Ishikawa (cell line): ENCODE results near the gene SIGLEC12.

ENCODE experiments used
- CEBPB ChIP-seq: IDR thresholded peaks from 2 replicates; pipeline ENCODE4 v1.6.1; 2012
- CREB1 ChIP-seq: IDR thresholded peaks from 2 replicates; pipeline ENCODE4 v1.6.1; 2012; ENCODE audit warnings: low read depth
- EGR1 ChIP-seq: IDR thresholded peaks from 2 replicates; pipeline ENCODE4 v1.6.1; 2012
- EP300 ChIP-seq: IDR thresholded peaks from 2 replicates; pipeline ENCODE4 v1.6.1; 2012; ENCODE audit warnings: borderline replicate concordance
- FOXM1 ChIP-seq: IDR thresholded peaks from 2 replicates; pipeline ENCODE4 v1.6.1; 2012; ENCODE audit warnings: low read depth, borderline replicate concordance
- MAX ChIP-seq: IDR thresholded peaks from 2 replicates; pipeline ENCODE4 v1.6.1; 2012
- NFIC ChIP-seq: IDR thresholded peaks from 2 replicates; pipeline ENCODE4 v1.6.1; 2012
- RAD21 ChIP-seq: IDR thresholded peaks from 2 replicates; pipeline ENCODE4 v1.6.1; 2012; ENCODE audit warnings: low read depth
- TAF1 ChIP-seq: IDR thresholded peaks from 2 replicates; pipeline ENCODE4 v1.6.1; 2012; ENCODE audit warnings: low read depth, mild to moderate bottlenecking
- TCF12 ChIP-seq: IDR thresholded peaks from 2 replicates; pipeline ENCODE4 v1.6.1; 2012; ENCODE audit warnings: low read depth
- TEAD4 ChIP-seq: IDR thresholded peaks from 2 replicates; pipeline ENCODE4 v1.6.1; 2012
- YY1 ChIP-seq: IDR thresholded peaks from 2 replicates; pipeline ENCODE4 v1.6.1; 2012; ENCODE audit warnings: low read depth
- ZBTB7A ChIP-seq: IDR thresholded peaks from 2 replicates; pipeline ENCODE4 v1.6.1; 2012; ENCODE audit warnings: low read depth
- TF ChIP-seq, protein P1 (sequence below): IDR thresholded peaks from 2 replicates; pipeline ENCODE4 v1.6.1; 2012
- TF ChIP-seq, protein P2 (sequence below): IDR thresholded peaks from 2 replicates; pipeline ENCODE4 v1.6.1; 2012; ENCODE audit warnings: low read depth, mild to moderate bottlenecking

The SIGLEC12 gene

DNA sequence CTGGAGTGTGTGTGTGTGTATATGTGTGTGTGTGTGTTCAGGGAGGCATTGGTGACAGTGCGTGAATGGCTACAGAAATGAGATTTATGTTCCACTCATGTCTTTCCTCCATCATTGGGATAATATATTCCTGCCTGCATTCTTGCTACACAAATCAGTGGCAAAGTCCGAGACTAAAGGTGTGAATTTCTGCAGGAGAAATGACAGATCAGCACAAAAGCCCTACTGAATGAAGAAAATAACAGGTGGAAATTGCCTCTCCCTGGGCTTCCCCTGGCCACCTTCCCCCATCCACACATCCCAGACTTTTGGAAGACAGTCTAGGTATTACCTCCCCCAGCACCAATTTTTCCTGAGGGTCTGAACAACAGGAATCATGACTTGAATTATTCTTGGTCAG, 19.8 kb upstream of the SIGLEC12 start:
- TF ChIP-seq TAF1 (no peak), YY1 (no peak), CREB1 (no peak), TEAD4 (no peak), EP300 (no peak)
- TF ChIP-seq, protein P1, sequence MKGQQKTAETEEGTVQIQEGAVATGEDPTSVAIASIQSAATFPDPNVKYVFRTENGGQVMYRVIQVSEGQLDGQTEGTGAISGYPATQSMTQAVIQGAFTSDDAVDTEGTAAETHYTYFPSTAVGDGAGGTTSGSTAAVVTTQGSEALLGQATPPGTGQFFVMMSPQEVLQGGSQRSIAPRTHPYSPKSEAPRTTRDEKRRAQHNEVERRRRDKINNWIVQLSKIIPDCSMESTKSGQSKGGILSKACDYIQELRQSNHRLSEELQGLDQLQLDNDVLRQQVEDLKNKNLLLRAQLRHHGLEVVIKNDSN = no peak

- TF ChIP-seq ZBTB7A (no peak), TAF1 (no peak), MAX (no peak), CEBPB (no peak), CREB1 (no peak), TCF12 (no peak), EGR1 (no peak), FOXM1 (no peak), TEAD4 (no peak), RAD21 (no peak), EP300 (no peak), NFIC (no peak), YY1 (no peak)
- TF ChIP-seq, protein P1 = no peak
- TF ChIP-seq, protein P2, sequence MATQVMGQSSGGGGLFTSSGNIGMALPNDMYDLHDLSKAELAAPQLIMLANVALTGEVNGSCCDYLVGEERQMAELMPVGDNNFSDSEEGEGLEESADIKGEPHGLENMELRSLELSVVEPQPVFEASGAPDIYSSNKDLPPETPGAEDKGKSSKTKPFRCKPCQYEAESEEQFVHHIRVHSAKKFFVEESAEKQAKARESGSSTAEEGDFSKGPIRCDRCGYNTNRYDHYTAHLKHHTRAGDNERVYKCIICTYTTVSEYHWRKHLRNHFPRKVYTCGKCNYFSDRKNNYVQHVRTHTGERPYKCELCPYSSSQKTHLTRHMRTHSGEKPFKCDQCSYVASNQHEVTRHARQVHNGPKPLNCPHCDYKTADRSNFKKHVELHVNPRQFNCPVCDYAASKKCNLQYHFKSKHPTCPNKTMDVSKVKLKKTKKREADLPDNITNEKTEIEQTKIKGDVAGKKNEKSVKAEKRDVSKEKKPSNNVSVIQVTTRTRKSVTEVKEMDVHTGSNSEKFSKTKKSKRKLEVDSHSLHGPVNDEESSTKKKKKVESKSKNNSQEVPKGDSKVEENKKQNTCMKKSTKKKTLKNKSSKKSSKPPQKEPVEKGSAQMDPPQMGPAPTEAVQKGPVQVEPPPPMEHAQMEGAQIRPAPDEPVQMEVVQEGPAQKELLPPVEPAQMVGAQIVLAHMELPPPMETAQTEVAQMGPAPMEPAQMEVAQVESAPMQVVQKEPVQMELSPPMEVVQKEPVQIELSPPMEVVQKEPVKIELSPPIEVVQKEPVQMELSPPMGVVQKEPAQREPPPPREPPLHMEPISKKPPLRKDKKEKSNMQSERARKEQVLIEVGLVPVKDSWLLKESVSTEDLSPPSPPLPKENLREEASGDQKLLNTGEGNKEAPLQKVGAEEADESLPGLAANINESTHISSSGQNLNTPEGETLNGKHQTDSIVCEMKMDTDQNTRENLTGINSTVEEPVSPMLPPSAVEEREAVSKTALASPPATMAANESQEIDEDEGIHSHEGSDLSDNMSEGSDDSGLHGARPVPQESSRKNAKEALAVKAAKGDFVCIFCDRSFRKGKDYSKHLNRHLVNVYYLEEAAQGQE = no peak
These were observed 19.1 kb upstream of the SIGLEC12 start for GRCh38 chr19:51520728-51521127.

- TF ChIP-seq RAD21 (peak; percentile 47), MAX (no peak)
These were observed 13.4 kb upstream of the SIGLEC12 start for GRCh38 chr19:51514866-51515481.

- TF ChIP-seq CEBPB (no peak), ZBTB7A (no peak), MAX (no peak), EP300 (no peak), EGR1 (no peak), RAD21 (no peak), CREB1 (no peak), TEAD4 (no peak), TAF1 (no peak), YY1 (no peak), TCF12 (no peak)
- TF ChIP-seq, protein P1 = no peak
These were observed 12.4 kb upstream of the SIGLEC12 start for GRCh38 chr19:51513968-51514367.

GRCh38 chr19:51511353-51511752, 9.8 kb upstream of the SIGLEC12 start:
- TF ChIP-seq, protein P2 = no peak
- no peak for TF ChIP-seq TAF1
- TF ChIP-seq MAX = no peak
- no peak for TF ChIP-seq RAD21
- no peak for TF ChIP-seq YY1
- no peak for TF ChIP-seq NFIC
- no peak for TF ChIP-seq TEAD4
- TF ChIP-seq FOXM1 = no peak
- TF ChIP-seq EGR1 = no peak
- no peak for TF ChIP-seq EP300
- no peak for TF ChIP-seq CREB1
- TF ChIP-seq TCF12 = no peak
- TF ChIP-seq, protein P1 = no peak
- TF ChIP-seq CEBPB = no peak
- TF ChIP-seq ZBTB7A = no peak
